Measurements from ENCODE around the gene ACR. TPM values are rescaled to one million over a fixed set of nuclear protein-coding genes. Genes with fewer than 3 reads are reported as not detected.

ACR gene
- total RNA-seq, 1 donor, result 2.2 TPM

GRCh38 chr22:50716290-50717024 is 21.5 kb upstream of the ACR start:
- no peak for DNase-seq (ENCODE audit: low read depth in 2 of 3, low spot score in 2 of 3)

GRCh38 chr22:50717709-50718351 is 20.2 kb upstream of the ACR start:
- DNase-seq (ENCODE audit: low read depth in 2 of 3, low spot score in 2 of 3), result no peak

GRCh38 chr22:50718352-50718709 is 19.7 kb upstream of the ACR start:
- DNase-seq (ENCODE audit: low read depth in 2 of 3, low spot score in 2 of 3), result no peak

GRCh38 chr22:50719814-50720300 is 18.1 kb upstream of the ACR start:
- no peak for DNase-seq (ENCODE audit: low read depth in 2 of 3, low spot score in 2 of 3)

- no peak for DNase-seq (ENCODE audit: low read depth in 2 of 3, low spot score in 2 of 3)
Measured at GRCh38 chr22:50720301-50721256, 17.4 kb upstream of the ACR start.

GRCh38 chr22:50721257-50721844 is 16.7 kb upstream of the ACR start:
- DNase-seq (ENCODE audit: low read depth in 2 of 3, low spot score in 2 of 3), result no peak

- DNase-seq (ENCODE audit: low read depth in 2 of 3, low spot score in 2 of 3), result no peak
Measured at GRCh38 chr22:50722048-50722701, 15.8 kb upstream of the ACR start.

- DNase-seq (ENCODE audit: low read depth in 2 of 3, low spot score in 2 of 3), result no peak
Measured at GRCh38 chr22:50722716-50723428, 15.1 kb upstream of the ACR start.

GRCh38 chr22:50723991-50724390 is 14.0 kb upstream of the ACR start:
- no peak for DNase-seq (ENCODE audit: low read depth in 2 of 3, low spot score in 2 of 3)

GRCh38 chr22:50724616-50725015 is 13.4 kb upstream of the ACR start:
- no peak for DNase-seq (ENCODE audit: low read depth in 2 of 3, low spot score in 2 of 3)

GRCh38 chr22:50725597-50725996 is 12.4 kb upstream of the ACR start:
- no peak for DNase-seq (ENCODE audit: low read depth in 2 of 3, low spot score in 2 of 3)

- no peak for DNase-seq (ENCODE audit: low read depth in 2 of 3, low spot score in 2 of 3)
Measured at GRCh38 chr22:50726643-50727340, 11.2 kb upstream of the ACR start.

- no peak for DNase-seq (ENCODE audit: low read depth in 2 of 3, low spot score in 2 of 3)
Measured at GRCh38 chr22:50727678-50728522, 10.1 kb upstream of the ACR start.

GRCh38 chr22:50728523-50728931 is 9.5 kb upstream of the ACR start:
- no peak for DNase-seq (ENCODE audit: low read depth in 2 of 3, low spot score in 2 of 3)

GRCh38 chr22:50729391-50730012 is 8.5 kb upstream of the ACR start:
- no peak for DNase-seq (ENCODE audit: low read depth in 2 of 3, low spot score in 2 of 3)

- DNase-seq (ENCODE audit: low read depth in 2 of 3, low spot score in 2 of 3), result no peak
Measured at GRCh38 chr22:50730013-50730891, 7.8 kb upstream of the ACR start.

All from hematopoietic multipotent progenitor cell (in vitro differentiated cells).